ENCODE measurements around the gene EPHA8.

The EPHA8 gene

DNA sequence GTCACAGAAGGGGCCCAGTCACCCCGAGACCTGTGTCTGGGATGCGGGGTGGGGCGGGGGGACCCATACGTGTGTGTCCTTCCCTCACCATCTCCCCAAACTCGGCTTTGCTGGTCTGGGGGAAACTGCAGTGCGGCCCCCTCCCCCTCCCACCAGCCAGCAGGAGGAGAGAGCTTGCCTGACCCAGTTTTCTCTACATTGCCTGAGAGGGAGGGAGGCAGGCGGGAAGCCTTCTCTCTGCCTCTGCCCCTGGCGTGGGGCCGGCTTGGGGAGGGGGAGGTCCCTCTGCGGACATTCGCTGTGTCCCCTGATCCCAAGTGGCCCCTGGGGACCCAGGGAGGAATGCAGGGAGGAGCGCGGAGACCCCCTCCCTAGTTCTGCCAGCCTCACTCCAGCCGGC lies 3.9 kb downstream of the EPHA8 start:
- DNase-seq (ENCODE audit: low read depth in 3 of 3) = no peak

DNA sequence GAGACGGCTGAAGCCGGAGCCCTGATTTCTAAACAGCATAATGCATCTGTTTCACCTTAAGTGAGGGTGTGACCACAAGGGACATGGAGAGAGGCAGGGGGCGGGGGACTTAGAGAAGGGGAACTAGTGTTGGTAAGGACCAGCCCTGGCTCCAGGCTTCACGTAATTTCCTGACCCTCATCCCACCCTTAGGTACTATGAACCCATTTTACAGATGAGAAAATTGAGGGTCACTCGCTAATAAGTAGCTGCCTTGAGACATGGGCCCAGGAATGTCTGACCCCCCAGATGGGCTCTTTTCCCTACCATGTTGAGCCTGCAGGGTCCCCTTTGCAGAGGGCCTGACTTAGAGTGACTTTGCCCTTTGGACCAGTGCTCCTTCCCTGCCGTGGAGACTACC lies 4.7 kb downstream of the EPHA8 start:
- no peak for DNase-seq (ENCODE audit: low read depth in 3 of 3)

DNA sequence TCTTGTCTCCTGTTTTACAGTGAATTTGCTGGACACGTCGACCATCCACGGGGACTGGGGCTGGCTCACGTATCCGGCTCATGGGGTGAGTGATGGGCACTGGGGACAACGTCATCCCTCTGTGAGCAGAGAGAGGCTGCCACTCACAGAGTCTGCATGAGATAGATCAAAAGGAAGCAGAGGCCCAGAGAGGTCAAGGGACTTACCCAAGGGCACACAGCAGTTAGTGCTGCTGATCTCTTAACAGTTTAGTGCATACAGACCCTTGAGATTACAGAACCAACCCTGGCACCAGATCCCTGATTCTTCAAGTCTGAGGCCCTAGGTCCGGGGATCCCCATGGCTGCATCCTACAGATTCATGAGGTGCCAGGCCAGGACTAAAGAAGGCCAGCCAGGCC lies 6.0 kb downstream of the EPHA8 start:
- no peak for DNase-seq (ENCODE audit: low read depth in 3 of 3)

DNA sequence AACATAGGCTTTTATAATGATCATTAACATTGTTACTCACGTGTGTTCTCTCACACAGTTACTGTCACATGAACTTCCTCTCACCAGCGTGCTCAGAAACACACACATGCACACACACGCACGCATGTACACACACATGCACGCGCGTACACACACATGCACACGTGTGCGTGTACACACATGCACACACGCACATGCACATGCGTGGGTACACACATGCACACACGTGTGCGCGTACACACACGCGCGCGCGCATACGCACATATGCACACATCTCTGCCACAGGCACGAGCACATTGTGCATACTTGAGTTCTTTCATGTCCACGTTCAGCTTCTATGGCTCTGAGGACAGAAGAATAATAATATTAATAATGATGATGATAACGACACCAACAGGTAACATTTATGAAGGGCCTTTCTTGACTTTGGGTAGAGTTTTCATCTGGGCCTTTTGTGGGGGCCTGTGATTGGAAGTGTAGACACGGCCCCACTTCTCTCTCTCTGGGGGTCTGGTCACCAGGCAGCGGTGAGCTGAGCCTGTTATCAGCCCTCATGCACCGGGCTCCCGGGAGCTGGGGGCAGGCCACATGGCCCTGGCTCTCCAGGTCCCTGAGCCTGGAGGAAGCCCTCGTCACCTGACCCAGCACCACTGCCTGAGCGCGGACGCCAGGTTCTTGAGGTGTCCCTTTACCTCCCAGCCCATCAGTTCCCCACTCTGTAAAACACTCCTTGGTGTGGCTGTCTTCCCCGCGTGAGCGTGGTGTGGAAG lies 7.0 kb downstream of the EPHA8 start:
- DNase-seq (ENCODE audit: low read depth in 3 of 3) = no peak

DNA sequence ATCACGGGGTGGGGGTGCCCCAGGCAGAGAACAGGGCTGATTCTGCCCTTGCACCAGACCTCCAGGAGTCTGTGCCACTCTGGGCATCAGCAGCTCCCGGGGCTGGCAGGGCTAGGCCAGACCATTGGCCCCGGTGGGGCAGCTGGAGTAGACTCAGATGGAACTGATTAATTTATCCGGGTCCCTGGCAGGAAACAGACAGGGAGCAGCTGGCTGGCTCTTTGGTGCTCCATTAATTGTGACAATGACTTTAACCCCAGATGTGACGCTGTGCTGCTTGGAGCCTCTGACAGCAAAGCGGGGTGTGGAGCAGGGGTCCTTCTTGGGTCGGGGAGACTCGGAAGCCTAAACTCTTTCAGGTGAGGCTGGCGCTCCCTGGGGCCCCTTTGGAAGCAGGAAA lies 9.5 kb downstream of the EPHA8 start:
- DNase-seq (ENCODE audit: low read depth in 3 of 3) = no peak

DNA sequence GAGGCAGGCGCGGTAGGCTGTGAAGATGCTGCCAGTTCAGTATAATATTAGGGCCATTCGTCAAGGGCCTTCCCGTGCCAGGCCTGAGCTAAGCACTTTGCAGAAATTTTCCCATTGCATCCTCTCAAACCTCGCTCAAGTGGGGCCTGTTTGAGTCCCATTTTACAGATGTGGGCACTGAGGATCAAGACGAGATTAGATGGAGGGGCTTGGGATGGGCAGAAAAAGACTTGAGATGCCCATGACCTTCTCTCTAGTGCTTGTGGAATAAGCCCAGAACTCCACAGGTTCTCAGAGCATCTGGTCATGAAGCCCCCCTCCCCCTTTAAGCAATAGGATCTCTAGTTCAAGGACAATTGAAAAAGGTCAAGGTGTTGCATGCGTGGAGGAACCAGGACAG lies 9.9 kb downstream of the EPHA8 start:
- DNase-seq (ENCODE audit: low read depth in 3 of 3) = no peak

DNA sequence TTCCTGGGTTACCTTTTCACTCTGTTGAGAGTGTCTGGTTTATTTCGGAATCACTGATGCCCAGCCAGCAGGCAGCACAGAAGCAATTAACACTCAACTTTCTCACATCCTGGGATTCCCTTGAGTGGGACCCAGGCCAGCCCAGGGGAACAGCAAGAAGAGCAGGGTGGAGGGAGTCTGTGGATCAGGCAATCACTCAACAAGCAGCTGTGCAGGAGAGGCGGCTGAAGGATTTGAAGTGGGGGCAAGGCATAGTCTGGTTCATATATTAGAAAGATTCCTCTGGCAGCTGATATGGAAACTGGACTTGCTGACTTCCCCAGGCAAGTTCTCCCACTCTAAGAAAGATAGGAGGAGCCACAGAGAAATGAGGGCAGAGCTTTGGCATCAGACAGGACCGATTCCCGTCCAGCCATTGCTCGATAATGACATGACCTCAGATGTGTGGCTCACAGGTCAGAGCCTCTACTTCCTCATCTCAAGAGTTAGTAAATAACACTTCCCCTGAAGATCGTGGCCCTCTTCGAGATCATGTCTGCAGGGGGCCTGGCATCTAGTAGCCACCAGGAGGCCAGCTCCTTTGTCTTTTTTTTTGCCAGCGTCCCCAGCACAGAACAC lies 12.4 kb downstream of the EPHA8 start:
- DNase-seq (ENCODE audit: low read depth in 3 of 3) = no peak

DNA sequence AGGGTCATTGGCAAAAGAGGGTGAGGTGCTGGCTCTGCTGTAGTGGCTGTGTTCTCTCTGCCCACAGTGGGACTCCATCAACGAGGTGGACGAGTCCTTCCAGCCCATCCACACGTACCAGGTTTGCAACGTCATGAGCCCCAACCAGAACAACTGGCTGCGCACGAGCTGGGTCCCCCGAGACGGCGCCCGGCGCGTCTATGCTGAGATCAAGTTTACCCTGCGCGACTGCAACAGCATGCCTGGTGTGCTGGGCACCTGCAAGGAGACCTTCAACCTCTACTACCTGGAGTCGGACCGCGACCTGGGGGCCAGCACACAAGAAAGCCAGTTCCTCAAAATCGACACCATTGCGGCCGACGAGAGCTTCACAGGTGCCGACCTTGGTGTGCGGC lies 12.9 kb downstream of the EPHA8 start:
- DNase-seq (ENCODE audit: low read depth in 3 of 3) = no peak

DNA sequence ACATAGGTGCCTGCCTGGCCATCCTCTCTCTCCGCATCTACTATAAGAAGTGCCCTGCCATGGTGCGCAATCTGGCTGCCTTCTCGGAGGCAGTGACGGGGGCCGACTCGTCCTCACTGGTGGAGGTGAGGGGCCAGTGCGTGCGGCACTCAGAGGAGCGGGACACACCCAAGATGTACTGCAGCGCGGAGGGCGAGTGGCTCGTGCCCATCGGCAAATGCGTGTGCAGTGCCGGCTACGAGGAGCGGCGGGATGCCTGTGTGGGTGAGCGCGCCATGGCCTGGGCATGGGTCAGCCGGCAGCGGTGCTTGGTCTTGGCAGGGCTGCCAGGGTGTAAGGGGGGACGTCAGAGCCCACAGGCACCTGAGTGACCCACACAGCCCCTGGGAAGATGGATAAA lies 13.3 kb downstream of the EPHA8 start:
- no peak for DNase-seq (ENCODE audit: low read depth in 3 of 3)

DNA sequence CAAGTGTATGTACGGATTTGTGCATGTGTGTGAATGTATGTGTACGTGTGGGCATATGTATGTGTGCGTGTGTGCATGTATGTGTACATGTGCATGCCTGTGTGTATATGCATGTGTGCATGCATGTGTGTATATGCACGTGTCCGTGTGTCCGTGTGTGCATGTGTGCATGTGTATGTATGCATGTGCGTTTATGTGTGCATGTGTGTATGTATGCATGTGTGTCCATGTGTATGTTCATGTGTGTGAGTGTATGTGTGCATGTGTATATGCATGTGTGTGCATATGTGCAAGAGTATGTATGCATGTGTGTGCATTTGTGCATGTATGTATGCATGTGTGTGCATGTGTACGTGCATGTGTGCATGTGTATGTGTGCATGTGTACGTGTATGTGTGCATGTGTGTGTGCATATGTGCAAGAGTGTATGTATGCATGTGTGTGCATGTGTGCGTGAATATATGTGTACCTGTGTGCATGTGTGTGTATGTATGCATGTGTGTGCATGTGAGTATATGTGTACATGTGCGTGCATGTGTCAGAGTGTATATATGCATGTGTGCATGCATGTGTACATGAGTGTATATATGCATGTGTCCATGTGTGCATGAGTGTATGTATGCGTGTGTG lies 15.6 kb downstream of the EPHA8 start:
- DNase-seq (ENCODE audit: low read depth in 3 of 3) = no peak

DNA sequence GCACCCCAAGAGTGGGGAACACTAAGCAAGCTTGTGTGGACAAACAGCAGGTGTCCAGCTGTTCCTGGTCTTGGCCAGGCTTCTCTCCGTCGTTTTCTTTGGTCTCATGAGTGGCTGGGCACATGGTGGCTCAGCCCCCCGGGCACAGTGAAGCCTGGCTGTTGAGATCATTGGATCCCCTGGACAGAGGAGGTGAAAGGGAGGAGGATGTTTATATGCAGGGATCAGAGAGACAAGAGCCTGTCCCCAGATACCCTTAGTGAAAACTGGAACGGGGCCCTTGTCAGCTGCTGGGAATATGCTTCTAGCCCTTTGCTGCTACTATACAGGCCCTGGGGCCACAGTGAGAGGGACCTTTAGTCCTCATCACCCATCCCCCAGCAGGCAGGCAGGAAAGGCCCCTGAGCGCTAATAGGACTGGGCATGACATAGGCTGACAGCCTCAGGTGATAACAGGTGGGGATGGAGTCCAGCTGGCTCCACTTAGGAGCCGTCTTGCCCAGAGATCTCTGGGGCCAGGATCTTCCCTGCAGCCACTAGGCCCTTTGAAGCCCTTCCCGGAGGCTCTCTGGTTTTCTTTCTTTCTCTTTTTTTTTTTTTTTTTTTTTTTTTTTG lies 16.4 kb downstream of the EPHA8 start:
- DNase-seq (ENCODE audit: low read depth in 3 of 3) = no peak

DNA sequence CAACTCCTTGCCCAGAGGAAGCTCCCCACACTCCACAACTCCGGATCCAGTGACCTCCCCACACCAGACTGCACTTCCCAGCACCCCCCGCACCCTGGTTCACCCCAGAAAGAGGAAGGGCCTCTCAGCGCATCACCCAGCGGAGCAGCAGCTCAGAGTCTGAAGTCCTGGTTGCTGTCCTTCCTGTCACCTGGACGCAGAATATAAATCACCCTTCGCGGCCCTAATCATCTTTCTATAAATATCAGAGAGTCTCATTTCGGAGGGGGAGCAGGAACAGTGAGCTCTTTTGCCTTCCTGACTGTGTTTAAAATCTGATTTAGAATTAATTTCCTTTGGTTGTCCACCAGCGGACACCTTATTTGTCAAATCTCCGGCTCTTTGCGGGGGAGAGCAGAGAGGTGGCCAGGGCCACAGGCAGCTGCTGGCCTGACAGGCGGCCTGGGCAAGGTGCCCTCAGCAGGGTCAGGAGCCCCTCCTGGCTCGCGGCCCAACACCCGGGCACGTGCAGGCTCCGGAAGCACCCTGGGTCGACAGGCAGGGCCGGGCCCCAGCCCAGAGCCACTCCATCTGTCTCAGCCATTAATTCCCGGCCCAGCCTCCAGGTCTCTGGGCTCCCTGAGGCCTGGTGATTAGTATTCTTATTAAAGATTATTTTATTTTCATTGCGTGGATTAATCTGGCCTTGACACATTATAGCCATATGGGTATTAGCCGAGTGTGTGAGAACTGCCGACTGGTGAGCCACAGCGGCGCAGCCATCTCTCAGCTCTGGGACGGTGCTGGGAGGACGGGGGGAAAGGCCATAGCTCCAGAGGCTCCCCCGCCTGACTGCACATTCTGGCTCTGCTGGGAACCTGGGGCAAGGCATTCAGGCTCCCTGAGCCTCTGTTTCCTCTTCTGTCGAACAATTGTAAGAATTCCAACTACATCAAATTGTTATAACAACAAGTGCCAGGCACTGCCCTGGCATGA lies 19.7 kb downstream of the EPHA8 start:
- no peak for DNase-seq (ENCODE audit: low read depth in 3 of 3)

DNA sequence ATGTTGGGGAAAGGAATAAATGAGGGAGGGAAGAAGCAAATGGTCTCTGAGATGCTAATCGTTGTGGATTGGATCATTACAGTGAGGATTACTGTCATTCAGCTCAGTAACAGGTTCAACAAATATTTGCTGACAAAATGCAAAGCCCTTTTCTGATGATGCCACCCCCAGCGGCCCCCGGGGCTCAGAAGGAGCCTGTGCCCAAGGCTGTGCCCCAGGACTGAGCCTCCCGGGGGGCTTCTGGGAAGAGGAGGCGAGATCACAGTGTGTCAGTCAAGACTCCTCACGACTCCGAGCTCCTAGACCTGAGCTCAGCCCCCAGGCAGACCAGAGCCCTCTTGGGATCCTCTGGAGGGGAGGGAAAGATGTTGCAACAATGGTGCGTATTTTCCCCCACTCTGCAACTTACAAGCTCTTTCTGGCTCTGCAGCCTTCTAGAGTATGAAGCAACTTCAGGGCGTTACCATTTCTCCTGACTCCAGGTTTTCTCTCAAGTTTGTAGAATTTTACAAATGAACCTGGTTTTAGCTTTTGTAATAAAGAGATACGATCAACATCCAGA lies 20.8 kb downstream of the EPHA8 start:
- no peak for DNase-seq (ENCODE audit: low read depth in 3 of 3)

DNA sequence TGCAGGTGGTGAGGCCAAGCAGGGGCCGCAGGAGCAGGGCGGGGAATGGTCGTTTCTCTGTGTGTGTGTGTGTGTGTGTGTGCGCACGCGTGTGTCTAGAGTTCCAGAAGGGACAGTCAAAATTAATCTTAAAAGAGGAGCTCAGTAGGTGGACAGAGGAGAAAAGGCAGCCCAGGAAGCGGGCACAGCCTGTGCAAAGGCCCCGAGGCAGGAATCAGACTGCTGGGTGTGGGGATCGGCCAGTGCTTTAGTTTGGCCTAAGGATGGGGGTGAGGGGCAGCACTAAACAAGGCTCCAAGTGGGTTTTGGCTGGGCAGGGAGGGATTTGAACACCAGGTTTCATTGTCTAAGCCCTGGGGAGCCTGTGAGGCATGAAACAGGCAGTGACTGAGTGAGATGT lies 21.7 kb downstream of the EPHA8 start:
- no peak for DNase-seq (ENCODE audit: low read depth in 3 of 3)

DNA sequence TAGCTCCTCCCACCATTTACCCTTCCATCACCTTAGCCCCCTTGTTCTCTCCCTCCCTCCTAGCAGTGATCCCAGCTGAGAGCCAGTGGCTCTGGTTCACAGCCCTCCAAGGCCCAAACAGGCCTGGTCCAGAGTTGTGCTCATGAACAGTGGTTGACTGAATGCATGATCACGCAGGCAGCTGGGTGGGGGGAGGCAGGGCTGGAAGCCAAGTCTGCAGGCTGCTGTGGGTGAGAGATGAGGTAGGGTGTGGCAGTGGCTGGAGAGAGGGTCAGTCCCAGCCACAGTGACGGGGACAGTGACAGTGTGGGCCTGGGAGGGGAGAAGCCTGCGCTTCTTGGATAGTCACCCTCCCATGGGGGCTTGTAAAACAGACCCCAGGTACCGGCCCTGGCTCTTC lies 22.2 kb downstream of the EPHA8 start:
- DNase-seq (ENCODE audit: low read depth in 3 of 3) = no peak

DNA sequence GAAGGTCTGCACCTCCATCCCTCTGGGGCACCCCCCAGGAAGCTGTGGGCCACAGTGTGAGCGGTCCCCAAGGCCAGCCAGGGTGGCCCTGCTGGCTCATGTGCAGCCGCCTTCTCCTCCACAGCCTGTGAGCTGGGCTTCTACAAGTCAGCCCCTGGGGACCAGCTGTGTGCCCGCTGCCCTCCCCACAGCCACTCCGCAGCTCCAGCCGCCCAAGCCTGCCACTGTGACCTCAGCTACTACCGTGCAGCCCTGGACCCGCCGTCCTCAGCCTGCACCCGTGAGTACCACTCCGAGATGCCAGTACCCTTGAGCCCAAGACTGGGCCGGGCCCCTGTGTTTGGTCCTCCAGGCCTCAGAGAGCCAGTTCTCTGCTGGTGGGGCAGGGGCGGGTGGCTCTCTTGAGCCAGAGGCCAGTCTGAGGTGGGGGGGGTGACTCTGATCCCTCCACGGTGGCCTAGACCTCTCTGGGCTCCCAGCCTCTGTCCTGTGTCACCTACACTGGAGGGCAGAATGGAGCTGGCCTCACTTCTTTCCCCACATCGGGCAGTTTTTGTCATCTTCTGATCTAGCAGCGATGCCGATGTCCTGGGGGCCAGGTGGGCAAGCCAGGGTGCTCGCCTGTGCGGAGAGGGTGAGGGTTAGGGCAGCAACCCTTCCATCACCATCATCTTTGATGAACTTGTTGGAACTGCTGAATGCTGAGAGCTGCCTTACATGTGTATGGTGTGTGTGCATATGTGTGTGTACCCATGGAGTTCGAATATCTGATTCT lies 23.3 kb downstream of the EPHA8 start:
- no peak for DNase-seq (ENCODE audit: low read depth in 3 of 3)

DNA sequence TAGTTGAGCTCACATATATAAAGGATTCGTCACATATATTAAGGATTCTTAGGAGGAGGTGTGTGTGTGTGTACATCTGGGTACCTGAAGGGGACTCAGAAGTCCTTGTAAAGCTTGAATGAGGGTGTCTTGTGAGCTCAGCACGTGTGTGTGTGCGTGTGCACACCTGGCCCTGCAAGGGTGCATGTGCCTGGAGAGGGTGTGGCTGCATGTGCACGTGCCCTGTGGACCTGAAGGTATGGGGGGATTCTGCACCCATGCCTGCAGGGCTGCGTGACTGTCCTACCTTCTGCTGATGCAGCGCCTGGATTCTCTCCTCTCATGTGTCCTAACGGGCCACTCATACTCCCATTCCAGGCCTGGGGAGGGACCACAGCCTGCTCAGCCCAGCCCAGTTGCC lies 24.0 kb downstream of the EPHA8 start:
- no peak for DNase-seq (ENCODE audit: low read depth in 3 of 3)

DNA sequence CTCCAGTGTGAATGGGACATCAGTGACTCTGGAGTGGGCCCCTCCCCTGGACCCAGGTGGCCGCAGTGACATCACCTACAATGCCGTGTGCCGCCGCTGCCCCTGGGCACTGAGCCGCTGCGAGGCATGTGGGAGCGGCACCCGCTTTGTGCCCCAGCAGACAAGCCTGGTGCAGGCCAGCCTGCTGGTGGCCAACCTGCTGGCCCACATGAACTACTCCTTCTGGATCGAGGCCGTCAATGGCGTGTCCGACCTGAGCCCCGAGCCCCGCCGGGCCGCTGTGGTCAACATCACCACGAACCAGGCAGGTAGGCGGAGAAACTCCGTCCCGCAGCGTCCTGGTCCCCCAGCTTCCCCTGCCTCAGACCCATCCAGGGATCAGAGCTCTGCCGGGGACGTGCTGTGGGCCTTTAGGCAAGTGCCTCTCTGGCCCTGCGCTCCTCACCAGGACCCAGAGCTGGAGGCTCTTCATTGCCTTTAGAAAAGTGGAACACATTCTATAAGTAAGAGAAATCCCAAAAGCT lies 25.7 kb downstream of the EPHA8 start:
- DNase-seq (ENCODE audit: low read depth in 3 of 3) = no peak

DNA sequence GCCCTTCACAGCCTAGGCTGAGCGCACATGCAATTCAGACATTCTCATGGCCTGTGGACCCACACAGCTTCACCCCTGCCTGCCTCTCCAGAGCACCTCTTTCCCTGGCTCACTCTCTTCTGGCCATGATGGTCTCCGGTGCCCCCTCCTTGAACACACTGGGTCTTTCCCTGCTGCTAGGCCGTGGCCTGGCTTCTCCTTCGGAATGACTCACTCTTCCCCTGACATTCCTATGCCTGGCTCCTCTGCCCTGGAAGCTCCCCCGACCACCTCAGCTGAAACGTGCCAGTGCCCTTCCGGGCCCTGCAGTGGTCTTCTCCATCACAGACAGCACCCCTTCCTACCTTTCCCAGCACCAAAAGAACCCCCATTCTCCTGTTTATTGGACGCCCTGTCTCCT lies 28.3 kb downstream of the EPHA8 start:
- DNase-seq (ENCODE audit: low read depth in 3 of 3) = no peak

DNA sequence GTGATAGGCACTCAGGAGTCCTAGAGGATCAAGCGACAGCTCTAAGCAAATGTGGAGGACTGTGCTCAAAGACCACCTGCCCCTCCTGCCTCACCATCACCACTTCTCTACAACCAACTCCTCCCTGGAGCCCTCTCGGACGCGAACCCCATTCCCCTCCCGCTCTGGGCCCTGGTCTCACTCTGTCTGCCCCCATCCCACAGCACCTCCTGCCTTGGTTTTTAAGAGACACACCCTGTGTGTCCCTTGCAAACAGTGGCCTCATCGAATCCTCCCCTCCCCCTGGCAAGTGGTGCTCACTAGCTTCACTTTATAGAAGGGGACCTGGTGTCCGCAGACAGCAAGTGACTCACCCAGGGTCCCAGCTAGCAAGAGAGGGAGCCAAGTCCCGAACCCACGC lies 28.8 kb downstream of the EPHA8 start:
- DNase-seq (ENCODE audit: low read depth in 3 of 3) = no peak
